ENCODE measurements around the gene HAND1. TPM values are rescaled to one million over a fixed set of nuclear protein-coding genes. Genes with fewer than 3 reads are reported as not detected.

HAND1 gene
- total RNA-seq, 1 experiment from 2014 or later, result not detected

- DNase-seq, result no peak
Observed at GRCh38 chr5:154513669-154514084, 35.6 kb upstream of the HAND1 start.

GRCh38 chr5:154511984-154512383 lies 34.0 kb upstream of the HAND1 start:
- Histone ChIP-seq H3K4me2 (ENCODE audit: low read depth, low read length, poor library complexity, severe bottlenecking) (no peak overlapping the region), H2AFZ (ENCODE audit: low read length) (no peak overlapping the region), H3K9me2 (replicated peaks; ENCODE audit: insufficient read depth, low read length) (no peaks in the 10 kb centered on the region), H3K9me3 (ENCODE audit: low read length) (no peaks in the 10 kb centered on the region), H3K27ac (ENCODE audit: low read length) (no peak overlapping the region), H3K36me3 (ENCODE audit: insufficient read depth, low read length) (no peaks in the 10 kb centered on the region), H3K79me2 (ENCODE audit: low read length) (no peaks in the 10 kb centered on the region), H3K4me3 (ENCODE audit: low read length) (no peak overlapping the region), H3K4me1 (ENCODE audit: low read length) (no peaks in the 10 kb centered on the region), H3K9ac (ENCODE audit: low read length) (no peak overlapping the region), H4K20me1 (ENCODE audit: insufficient read depth, low read depth, low read length) (no peaks in the 10 kb centered on the region), H3K27me3 (ENCODE audit: low read length) (no peaks in the 10 kb centered on the region)
- no peak for DNase-seq

More at GRCh38 chr5:154513669-154514084, 35.6 kb upstream of the HAND1 start:
- Histone ChIP-seq H3K27ac (ENCODE audit: low read length) (no peak overlapping the region), H3K9me2 (replicated peaks; ENCODE audit: insufficient read depth, low read length) (no peaks in the 10 kb centered on the region), H3K36me3 (ENCODE audit: insufficient read depth, low read length) (no peaks in the 10 kb centered on the region), H3K9me3 (ENCODE audit: low read length) (no peaks in the 10 kb centered on the region), H3K79me2 (ENCODE audit: low read length) (no peaks in the 10 kb centered on the region), H3K9ac (ENCODE audit: low read length) (no peak overlapping the region), H4K20me1 (ENCODE audit: insufficient read depth, low read depth, low read length) (no peaks in the 10 kb centered on the region), H3K27me3 (ENCODE audit: low read length) (no peaks in the 10 kb centered on the region), H3K4me3 (ENCODE audit: low read length) (no peak overlapping the region), H2AFZ (ENCODE audit: low read length) (no peak overlapping the region), H3K4me2 (ENCODE audit: low read depth, low read length, poor library complexity, severe bottlenecking) (no peak overlapping the region), H3K4me1 (ENCODE audit: low read length) (no peaks in the 10 kb centered on the region)

- Histone ChIP-seq H3K79me2 (ENCODE audit: low read length) (no peaks in the 10 kb centered on the region), H4K20me1 (ENCODE audit: insufficient read depth, low read depth, low read length) (no peaks in the 10 kb centered on the region), H3K4me2 (ENCODE audit: low read depth, low read length, poor library complexity, severe bottlenecking) (no peak overlapping the region), H3K27ac (ENCODE audit: low read length) (no peak overlapping the region), H2AFZ (ENCODE audit: low read length) (no peak overlapping the region), H3K4me1 (ENCODE audit: low read length) (no peaks in the 10 kb centered on the region), H3K4me3 (ENCODE audit: low read length) (no peak overlapping the region), H3K27me3 (ENCODE audit: low read length) (no peaks in the 10 kb centered on the region), H3K9ac (ENCODE audit: low read length) (no peak overlapping the region), H3K9me3 (ENCODE audit: low read length) (no peaks in the 10 kb centered on the region), H3K9me2 (replicated peaks; ENCODE audit: insufficient read depth, low read length) (no peaks in the 10 kb centered on the region), H3K36me3 (ENCODE audit: insufficient read depth, low read length) (no peaks in the 10 kb centered on the region)
- DNase-seq, result no peak
Observed at GRCh38 chr5:154509784-154510555, 31.9 kb upstream of the HAND1 start.

- no peak for DNase-seq
- Histone ChIP-seq H3K4me2 (ENCODE audit: low read depth, low read length, poor library complexity, severe bottlenecking) (no peak overlapping the region), H3K9ac (ENCODE audit: low read length) (no peak overlapping the region)
Observed at GRCh38 chr5:154508114-154508513, 30.1 kb upstream of the HAND1 start.

GRCh38 chr5:154506716-154507080 lies 28.7 kb upstream of the HAND1 start:
- Histone ChIP-seq H3K9me2 (replicated peaks; ENCODE audit: insufficient read depth, low read length) (no peaks in the 10 kb centered on the region), H3K9ac (ENCODE audit: low read length) (no peak overlapping the region), H3K79me2 (ENCODE audit: low read length) (no peaks in the 10 kb centered on the region), H3K4me1 (ENCODE audit: low read length) (no peaks in the 10 kb centered on the region), H3K27me3 (ENCODE audit: low read length) (no peaks in the 10 kb centered on the region), H3K27ac (ENCODE audit: low read length) (no peak overlapping the region), H3K9me3 (ENCODE audit: low read length) (no peaks in the 10 kb centered on the region), H3K36me3 (ENCODE audit: insufficient read depth, low read length) (no peaks in the 10 kb centered on the region), H4K20me1 (ENCODE audit: insufficient read depth, low read depth, low read length) (no peaks in the 10 kb centered on the region), H2AFZ (ENCODE audit: low read length) (no peak overlapping the region), H3K4me2 (ENCODE audit: low read depth, low read length, poor library complexity, severe bottlenecking) (no peak overlapping the region), H3K4me3 (ENCODE audit: low read length) (no peak overlapping the region)
- DNase-seq, result no peak

More at GRCh38 chr5:154508114-154508513, 30.1 kb upstream of the HAND1 start:
- Histone ChIP-seq H3K9me2 (replicated peaks; ENCODE audit: insufficient read depth, low read length) (no peaks in the 10 kb centered on the region), H3K4me1 (ENCODE audit: low read length) (no peaks in the 10 kb centered on the region), H3K27ac (ENCODE audit: low read length) (no peak overlapping the region), H3K9me3 (ENCODE audit: low read length) (no peaks in the 10 kb centered on the region), H3K79me2 (ENCODE audit: low read length) (no peaks in the 10 kb centered on the region), H3K4me3 (ENCODE audit: low read length) (no peak overlapping the region), H3K36me3 (ENCODE audit: insufficient read depth, low read length) (no peaks in the 10 kb centered on the region), H2AFZ (ENCODE audit: low read length) (no peak overlapping the region), H3K27me3 (ENCODE audit: low read length) (no peaks in the 10 kb centered on the region), H4K20me1 (ENCODE audit: insufficient read depth, low read depth, low read length) (no peaks in the 10 kb centered on the region)

GRCh38 chr5:154506049-154506715 lies 28.2 kb upstream of the HAND1 start:
- Histone ChIP-seq H3K4me1 (ENCODE audit: low read length) (no peaks in the 10 kb centered on the region), H3K9me2 (replicated peaks; ENCODE audit: insufficient read depth, low read length) (no peaks in the 10 kb centered on the region), H3K27me3 (ENCODE audit: low read length) (no peaks in the 10 kb centered on the region), H3K4me3 (ENCODE audit: low read length) (no peak overlapping the region), H3K4me2 (ENCODE audit: low read depth, low read length, poor library complexity, severe bottlenecking) (no peak overlapping the region), H3K79me2 (ENCODE audit: low read length) (no peaks in the 10 kb centered on the region), H3K36me3 (ENCODE audit: insufficient read depth, low read length) (no peaks in the 10 kb centered on the region), H3K27ac (ENCODE audit: low read length) (no peak overlapping the region), H4K20me1 (ENCODE audit: insufficient read depth, low read depth, low read length) (no peaks in the 10 kb centered on the region), H2AFZ (ENCODE audit: low read length) (no peak overlapping the region), H3K9ac (ENCODE audit: low read length) (no peak overlapping the region), H3K9me3 (ENCODE audit: low read length) (no peaks in the 10 kb centered on the region)
- DNase-seq, result no peak

- no peaks in the 10 kb centered on the region for H3K36me3 ChIP-seq (ENCODE audit: insufficient read depth, low read length)
- H3K79me2 ChIP-seq (ENCODE audit: low read length), result no peaks in the 10 kb centered on the region
- H3K27ac ChIP-seq (ENCODE audit: low read length), result no peak overlapping the region
- no peak overlapping the region for H3K9ac ChIP-seq (ENCODE audit: low read length)
- DNase-seq, result no peak
- H3K4me1 ChIP-seq (ENCODE audit: low read length), result no peaks in the 10 kb centered on the region
- H3K4me2 ChIP-seq (ENCODE audit: low read depth, low read length, poor library complexity, severe bottlenecking), result no peak overlapping the region
- no peak overlapping the region for H3K4me3 ChIP-seq (ENCODE audit: low read length)
- H3K9me2 ChIP-seq (replicated peaks; ENCODE audit: insufficient read depth, low read length), result no peaks in the 10 kb centered on the region
- H3K9me3 ChIP-seq (ENCODE audit: low read length), result no peaks in the 10 kb centered on the region
- no peak overlapping the region for H2AFZ ChIP-seq (ENCODE audit: low read length)
- H4K20me1 ChIP-seq (ENCODE audit: insufficient read depth, low read depth, low read length), result no peaks in the 10 kb centered on the region
- no peaks in the 10 kb centered on the region for H3K27me3 ChIP-seq (ENCODE audit: low read length)
Observed at GRCh38 chr5:154505567-154505966, 27.5 kb upstream of the HAND1 start.

GRCh38 chr5:154503698-154504039 lies 25.6 kb upstream of the HAND1 start:
- Histone ChIP-seq H3K27ac (ENCODE audit: low read length) (no peak overlapping the region), H3K27me3 (ENCODE audit: low read length) (no peaks in the 10 kb centered on the region), H3K4me1 (ENCODE audit: low read length) (no peaks in the 10 kb centered on the region), H2AFZ (ENCODE audit: low read length) (no peak overlapping the region), H3K9me2 (replicated peaks; ENCODE audit: insufficient read depth, low read length) (no peaks in the 10 kb centered on the region), H3K9me3 (ENCODE audit: low read length) (no peaks in the 10 kb centered on the region), H3K36me3 (ENCODE audit: insufficient read depth, low read length) (no peaks in the 10 kb centered on the region), H3K4me2 (ENCODE audit: low read depth, low read length, poor library complexity, severe bottlenecking) (no peak overlapping the region), H3K79me2 (ENCODE audit: low read length) (no peaks in the 10 kb centered on the region), H3K9ac (ENCODE audit: low read length) (no peak overlapping the region), H4K20me1 (ENCODE audit: insufficient read depth, low read depth, low read length) (no peaks in the 10 kb centered on the region), H3K4me3 (ENCODE audit: low read length) (no peak overlapping the region)
- no peak for DNase-seq
